ENCODE data around the gene SEMA6A.

DNA sequence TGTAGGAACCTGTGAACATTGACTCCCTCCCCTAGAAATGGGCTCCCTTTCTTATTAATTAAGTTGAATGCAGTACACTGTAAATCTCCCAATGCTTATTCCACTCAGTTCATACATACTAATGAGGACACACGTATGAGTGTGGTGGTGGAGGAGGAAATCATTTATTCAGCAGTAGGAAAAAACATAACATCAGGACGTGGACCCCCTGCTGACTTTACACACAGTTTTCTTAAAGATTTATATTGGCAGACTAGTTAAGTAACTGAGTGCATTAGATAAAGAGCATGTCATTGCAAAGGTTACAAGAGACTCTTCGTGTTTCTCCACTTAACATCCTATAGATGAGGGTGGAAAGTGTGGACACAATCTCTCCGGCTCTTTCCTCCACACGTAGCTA is 37.8 kb upstream of the SEMA6A start:
- TF ChIP-seq GATA3 (IDR thresholded peaks at IDR 0.05; ENCODE audit: low read depth, low read length) (no peak), GATA2 (IDR thresholded peaks at IDR 0.05; ENCODE audit: low read depth, low read length) (no peak)
